ENCODE results near the gene NSUN4.

DNA sequence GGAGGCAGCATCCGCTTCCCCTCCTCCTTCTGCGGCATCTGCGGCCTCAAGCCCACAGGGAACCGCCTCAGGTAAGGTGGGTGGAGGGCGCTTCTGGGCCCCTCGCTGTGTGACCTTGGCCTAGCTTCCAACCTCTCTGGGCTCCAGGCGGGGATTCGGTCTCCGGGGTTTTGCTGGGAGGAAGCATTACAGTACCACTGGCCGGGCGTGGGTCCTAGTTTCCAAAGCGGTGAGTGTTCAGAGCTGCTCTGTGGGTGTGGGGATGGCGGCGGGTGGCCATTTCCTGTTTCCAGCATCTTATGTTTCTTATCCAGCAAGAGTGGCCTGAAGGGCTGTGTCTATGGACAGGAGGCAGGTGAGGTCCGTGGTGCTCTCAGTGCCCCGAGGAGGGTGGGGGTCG, 65.1 kb downstream of the NSUN4 start:
- TF ChIP-seq POLR2AphosphoS5 (IDR thresholded peaks at IDR 0.05; ENCODE audit: low read depth, low read length) (no peak), TAF1 (IDR thresholded peaks at IDR 0.05; ENCODE audit: borderline replicate concordance, insufficient read depth, low read length) (no peak)
